ENCODE data around the gene ATP6V1B1.

The ATP6V1B1 gene

GRCh38 chr2:70977605-70978205, 42.0 kb downstream of the ATP6V1B1 start:
- DNase-seq: no peak

GRCh38 chr2:70978341-70979179, 42.9 kb downstream of the ATP6V1B1 start, which contains the start of gene ANKRD53:
Gene ANKRD53, plus strand, starts transcription at chr2:70978630. Its CDS starts 16 bp downstream, at chr2:70978646.
- DNase-seq: no peak

GRCh38 chr2:70979180-70979488, 43.4 kb downstream of the ATP6V1B1 start:
- DNase-seq: no peak

- no peak for DNase-seq
Measured at GRCh38 chr2:70979626-70980025, 43.9 kb downstream of the ATP6V1B1 start.

- no peak for DNase-seq
Measured at GRCh38 chr2:70981421-70981820, 45.7 kb downstream of the ATP6V1B1 start.

- no peak for DNase-seq
Measured at GRCh38 chr2:70981866-70982810, 46.4 kb downstream of the ATP6V1B1 start.

GRCh38 chr2:70982971-70983370, 47.3 kb downstream of the ATP6V1B1 start:
- no peak for DNase-seq

- no peak for DNase-seq
Measured at GRCh38 chr2:70983506-70984227, 48.0 kb downstream of the ATP6V1B1 start.

GRCh38 chr2:70984228-70984575, 48.5 kb downstream of the ATP6V1B1 start:
- DNase-seq: no peak

GRCh38 chr2:70984576-70985282, 49.0 kb downstream of the ATP6V1B1 start:
- DNase-seq: peak; percentile 81

- DNase-seq: no peak
Measured at GRCh38 chr2:70985283-70985688, 49.6 kb downstream of the ATP6V1B1 start.

- no peak for DNase-seq
Measured at GRCh38 chr2:70985956-70986355, 50.3 kb downstream of the ATP6V1B1 start.

- DNase-seq: no peak
Measured at GRCh38 chr2:70986499-70987189, 50.9 kb downstream of the ATP6V1B1 start.

- DNase-seq: no peak
Measured at GRCh38 chr2:70987386-70987785, 51.7 kb downstream of the ATP6V1B1 start.

- DNase-seq: no peak
Measured at GRCh38 chr2:70988151-70988550, 52.5 kb downstream of the ATP6V1B1 start.

GRCh38 chr2:70988726-70989648, 53.3 kb downstream of the ATP6V1B1 start:
- DNase-seq: no peak

- no peak for DNase-seq
Measured at GRCh38 chr2:70990216-70990615, 54.5 kb downstream of the ATP6V1B1 start.

- DNase-seq: no peak
Measured at GRCh38 chr2:70991142-70991541, 55.4 kb downstream of the ATP6V1B1 start.

- DNase-seq: no peak
Measured at GRCh38 chr2:70991742-70992141, 56.0 kb downstream of the ATP6V1B1 start.

Measured in CD4-positive, alpha-beta T cell treated with Interleukin-15 for 1 hour (primary cell).